HK-2 (cell line): ENCODE data around the gene ZNF664.

Source experiments
- DNase-seq: peaks from one replicate; pipeline ENCODE4 v3.0.0-alpha.2; 2018; ENCODE audit not compliant: unreplicated experiment

ZNF664 gene

DNA sequence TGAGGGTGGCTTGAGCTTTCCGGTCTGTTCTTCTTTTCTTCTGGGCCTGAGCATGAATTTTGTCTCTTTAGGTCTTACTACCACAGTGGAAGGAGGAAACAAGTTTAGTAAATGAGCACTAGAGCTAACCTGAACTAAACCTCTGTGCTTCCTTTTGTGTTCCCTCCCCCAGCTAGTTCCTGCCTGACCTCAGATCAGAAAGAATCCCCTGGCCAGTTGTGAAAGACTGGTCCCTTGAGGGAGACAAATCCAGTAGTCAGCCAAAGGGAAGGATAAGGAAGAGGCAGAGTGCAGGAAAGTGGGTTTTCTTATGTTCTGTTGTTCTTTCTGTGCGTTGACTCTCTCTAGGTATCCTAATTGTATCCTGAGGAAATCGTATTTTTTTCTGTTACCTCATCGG is 17.5 kb downstream of the ZNF664 start:
- no peak for DNase-seq

DNA sequence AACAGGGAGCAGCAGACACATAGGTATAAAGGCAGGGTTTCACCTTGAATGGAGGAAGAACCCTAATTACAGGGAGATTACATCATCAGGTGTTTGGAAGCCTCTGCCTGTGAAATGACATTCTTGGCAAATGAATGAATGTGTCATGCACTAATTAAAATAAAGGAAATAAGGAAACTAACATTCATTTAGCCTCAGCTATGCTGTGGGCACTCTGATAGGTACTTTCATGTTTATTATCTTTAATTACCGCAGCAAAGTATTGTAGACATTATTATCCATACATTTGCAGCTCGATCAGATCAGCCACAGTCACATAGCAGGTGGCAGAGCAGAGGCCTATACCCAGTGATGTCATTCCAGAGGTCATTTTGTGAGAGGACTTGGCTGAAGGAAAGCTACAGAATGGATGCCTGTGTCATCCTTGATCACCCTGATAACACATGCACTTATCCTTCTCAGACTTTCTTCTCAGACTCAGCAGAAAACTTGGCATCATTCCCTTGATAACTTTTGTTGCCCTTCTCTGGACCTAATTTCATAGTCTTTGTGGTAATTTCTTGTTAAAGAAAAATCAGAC is 18.4 kb downstream of the ZNF664 start:
- no peak for DNase-seq

DNA sequence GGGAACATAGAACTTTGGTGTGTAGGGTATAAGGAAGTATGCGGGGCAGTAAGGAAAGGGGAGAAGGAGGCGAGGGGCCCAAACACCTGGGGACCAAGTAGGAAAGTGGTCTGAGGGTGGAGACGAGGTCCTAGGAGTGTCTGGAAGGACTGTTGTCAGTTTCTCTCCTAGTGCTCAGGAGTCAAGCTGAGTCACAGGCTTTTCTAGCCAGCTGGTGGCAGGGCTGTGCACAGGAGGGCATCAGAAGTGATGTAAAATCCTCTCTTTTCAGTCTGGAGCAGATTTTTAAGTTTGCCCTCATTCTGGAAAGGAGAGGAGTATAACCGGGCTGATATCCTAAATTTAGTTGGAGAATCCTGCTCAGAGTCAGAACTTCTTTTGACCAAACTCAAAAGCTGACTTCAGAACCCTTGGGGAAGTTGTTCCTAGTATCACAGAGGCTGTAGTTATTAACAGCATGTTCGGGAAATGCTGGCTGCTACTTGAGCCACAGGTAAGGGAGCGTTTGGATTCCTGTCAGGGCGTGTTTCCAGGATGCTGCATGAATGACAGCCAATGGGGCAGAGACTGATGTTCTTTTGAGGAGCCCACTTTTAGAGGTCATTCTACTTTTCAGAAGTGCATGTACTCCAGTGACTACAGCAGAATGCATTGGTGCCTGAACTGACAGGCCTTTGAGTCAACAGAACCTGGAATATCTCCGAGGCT is 19.3 kb downstream of the ZNF664 start:
- DNase-seq, result no peak

DNA sequence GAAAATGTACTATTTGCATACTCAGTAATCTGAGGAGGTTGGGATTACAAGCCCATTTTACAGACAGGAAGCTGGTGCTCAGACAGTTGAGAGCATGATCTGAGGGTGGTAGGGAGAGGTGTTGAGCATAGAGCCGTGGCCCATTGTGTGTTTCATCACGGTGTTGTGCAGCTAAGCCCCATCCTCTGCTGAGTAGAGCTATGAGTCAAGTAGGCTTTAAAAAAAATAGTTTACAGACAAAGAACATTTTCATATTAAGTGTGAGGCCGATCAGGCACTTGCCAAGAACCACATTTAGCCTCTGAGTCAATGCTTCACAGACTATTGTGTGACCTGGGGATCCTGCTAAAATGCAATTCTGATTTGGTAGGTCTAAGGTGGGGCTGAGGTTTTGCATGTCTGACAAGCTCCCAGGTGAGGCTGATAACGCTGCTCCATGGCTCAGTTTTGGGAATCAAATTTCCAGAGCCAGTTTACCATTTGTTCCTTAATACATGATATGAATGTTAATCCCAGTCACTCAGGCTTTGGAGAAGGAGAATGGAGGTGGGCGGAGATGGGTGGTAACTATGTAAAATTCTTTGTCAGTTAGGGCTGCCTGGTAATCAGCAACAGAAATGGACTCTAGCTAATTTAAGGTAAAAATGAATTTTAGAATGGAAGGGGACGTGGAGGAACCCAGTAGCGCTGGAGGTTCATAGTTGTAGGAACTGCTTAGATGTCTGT is 22.2 kb downstream of the ZNF664 start:
- DNase-seq, result no peak

DNA sequence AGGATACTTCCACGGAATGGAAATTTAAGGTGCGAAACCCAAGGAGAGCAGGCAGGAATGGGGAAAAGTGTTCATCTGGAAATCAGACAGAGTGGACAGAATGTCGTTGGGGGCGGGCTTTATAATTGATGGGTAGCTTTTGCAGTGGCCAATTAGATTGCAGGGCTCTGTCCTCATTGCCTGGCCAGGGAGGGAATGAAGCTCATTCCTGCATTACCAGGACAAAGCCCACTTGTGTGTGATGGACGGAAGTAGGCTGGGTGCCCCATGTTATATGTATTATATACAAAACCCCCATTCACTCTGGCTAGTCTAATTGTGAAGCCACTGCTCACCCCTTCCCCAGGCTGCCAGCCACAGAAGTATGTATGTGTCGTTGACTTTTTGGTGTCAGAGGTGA is 23.6 kb downstream of the ZNF664 start:
- no peak for DNase-seq

DNA sequence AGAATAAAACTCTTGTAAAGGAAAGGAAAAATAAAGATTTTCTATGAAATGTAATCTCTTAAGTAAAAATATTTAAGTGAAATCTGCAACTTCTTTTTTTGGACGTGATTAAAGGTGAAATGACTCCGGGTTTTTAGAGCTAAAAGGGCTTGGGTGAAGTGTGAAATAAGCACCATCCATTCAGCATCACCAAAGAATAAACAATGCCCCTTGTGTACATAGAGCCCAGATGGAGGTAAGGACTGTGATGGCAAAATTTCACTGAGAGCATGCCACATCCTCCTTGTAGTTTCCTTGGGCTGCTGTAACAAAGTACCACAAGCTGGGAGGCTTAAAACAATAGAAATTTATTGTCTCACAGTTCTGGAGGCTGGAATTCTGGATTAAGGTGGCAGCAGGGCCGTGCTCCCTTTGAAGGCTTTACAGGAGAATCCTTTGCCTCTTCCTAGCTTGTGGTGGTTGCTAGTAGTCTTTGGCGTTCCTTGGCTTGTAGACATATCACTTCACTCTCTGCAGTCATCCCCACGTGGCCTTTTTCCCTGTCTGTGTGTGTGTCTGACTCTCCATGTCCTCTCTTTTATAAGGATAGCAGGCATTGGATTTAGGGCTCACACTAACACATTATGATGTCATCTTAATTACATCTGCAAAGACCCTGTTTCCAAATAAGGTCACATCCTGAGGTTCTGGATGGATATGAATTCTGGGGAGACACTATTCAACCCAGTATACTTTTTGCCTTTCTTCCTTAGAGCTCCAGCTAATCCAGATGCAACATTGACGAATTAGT is 24.2 kb downstream of the ZNF664 start:
- no peak for DNase-seq

DNA sequence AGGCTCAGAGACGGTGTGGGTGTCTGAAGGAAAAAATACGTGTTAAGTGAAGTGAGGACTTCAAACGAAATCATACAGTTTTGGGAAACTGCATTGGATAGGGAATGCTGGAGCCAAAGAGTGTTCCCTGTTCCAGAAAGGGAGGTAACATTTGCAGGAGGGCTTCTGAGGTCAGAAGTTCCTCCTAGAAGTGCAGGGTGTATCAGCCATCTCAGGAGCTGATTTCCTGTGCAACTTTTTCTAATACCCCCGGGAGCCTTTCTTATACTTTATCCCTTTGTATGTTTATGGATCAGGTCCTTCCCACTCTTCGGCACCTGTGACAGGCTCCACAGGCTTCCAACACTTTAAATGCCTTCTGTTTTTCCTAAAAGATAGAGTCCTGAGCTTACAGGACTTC is 24.9 kb downstream of the ZNF664 start:
- DNase-seq, result no peak

DNA sequence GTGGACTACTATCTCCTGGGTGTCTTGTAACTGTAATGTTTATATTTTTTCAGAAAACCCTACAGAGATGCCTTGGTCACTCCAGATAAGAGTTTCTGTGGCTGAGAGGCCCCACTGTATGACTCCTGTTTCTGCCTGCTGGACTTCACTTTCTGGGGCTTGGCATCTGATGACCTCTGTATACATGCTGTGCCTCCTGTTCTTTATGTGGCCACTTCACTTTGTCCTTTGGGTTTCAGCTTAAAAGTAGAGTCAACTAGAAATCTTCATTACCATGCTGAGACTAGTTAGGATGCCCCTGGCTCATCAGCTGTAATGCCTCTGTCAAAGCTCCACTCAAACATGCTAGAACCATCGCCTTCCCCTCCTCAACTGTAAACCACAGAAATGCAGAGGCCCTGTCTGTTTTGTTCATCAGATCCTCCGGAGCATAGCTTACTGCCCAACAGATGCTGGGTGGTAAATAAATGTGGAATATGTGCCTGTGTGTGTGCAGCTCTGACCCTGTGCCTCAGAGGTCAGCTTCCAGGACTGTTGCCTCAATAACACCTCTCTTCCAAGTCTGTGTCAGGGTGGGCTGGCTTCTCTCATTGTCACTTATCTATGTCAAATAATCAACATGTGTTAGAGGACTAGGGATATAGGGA is 25.5 kb downstream of the ZNF664 start:
- DNase-seq, result no peak

DNA sequence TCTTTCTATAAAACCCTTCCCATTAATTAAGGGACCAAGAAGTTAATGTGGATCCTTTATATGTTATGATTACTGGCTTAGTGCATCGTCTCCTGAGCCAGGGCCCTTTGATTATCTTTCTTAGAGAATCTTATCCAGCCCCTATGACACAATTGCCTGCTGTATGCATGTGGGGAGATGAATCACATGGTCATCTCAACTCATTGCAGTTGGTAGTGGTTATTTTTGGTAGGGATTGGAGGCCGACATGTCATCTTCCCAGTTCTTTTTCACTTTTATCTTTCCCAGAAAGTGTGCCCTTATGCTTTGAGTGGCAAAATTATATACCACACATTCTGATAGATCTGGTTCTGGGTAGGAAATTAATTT is 26.0 kb downstream of the ZNF664 start:
- no peak for DNase-seq

DNA sequence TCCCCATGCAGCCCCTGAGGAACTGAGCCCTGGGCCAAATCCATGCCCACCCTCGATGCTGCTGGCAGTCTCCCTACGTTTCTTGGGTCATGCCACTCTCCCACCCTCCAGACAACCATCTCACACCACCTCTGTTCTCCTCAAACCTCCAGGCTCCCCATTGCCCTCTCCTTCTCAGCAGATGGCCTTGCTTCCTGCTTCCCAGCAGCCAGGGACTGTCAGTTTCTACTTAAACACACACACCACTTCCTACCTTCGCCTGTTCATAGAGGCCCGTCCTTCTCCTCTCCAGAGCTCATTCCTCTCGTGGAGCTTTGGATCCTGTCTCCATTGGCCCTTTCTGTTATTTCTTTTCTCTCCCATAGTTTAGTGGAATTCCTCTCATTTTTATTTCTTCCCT is 27.1 kb downstream of the ZNF664 start:
- DNase-seq, result no peak

DNA sequence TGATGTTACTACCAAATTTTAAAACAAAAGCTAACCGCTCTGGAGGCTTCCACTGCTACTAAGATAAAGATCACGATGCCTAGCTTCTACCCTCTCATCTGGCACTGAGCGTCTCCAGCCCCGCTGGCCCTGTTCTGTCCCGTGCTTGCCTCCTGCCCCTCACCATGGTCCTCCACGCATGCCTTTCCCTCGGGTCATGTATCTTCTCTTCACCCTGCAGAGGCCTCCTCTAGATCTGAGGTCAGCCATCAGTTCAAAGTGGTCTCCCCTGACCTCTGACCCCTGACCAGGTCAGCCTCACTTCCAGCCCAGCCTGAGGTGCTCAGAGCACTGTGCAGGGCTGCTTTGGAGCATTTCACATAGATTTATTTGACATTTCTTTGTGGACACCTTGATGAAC is 28.3 kb downstream of the ZNF664 start:
- no peak for DNase-seq

DNA sequence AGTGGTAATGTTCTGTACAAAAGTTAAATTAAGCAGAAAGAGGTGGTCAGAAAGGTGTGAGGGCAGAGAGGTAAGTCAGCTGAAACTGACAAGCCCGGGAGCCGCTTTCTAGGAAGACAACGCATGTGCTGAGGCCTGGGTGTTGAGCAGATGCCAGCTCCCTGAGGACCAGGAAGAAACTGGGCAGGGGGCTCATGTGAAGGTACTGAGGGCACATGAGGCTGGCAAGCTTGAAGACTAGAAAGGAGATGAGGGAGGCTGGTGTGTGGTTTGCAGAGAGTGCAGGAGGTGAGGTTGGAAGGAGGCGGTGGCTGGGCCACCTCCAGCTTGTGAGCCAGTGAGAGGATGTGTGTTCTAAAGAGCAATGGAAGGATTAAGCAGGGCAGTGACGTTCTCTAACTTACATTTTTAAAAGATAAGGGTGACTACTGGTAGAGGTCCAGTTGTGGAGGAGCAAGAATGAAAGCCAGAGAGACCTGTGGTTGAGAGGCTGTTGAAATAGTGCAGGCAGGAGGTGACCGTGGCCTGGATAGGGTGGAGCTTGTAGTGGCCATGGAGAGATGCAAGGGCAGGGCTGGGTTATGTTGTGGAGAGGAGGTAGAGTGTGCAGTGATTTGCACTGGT is 29.1 kb downstream of the ZNF664 start:
- DNase-seq, result no peak

DNA sequence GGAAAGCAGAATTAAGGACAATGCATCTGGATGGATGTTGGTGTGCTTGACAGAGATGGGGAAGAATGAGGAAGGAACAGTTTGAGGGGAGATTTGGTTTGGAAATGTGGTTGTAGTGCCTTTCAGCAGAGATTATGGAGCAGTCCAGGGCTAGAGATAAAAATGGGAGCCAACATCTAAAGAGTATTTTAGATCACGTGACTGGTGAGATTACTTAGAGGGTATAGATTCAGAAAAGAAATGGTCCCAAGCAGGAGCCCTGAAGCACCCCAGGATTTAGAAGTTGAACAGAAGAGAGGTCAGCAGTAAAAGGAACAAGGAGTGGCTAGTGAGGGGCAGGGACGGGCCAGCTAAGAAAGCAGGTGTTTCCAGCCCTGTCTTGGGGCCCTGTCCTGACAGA is 29.6 kb downstream of the ZNF664 start:
- DNase-seq, result no peak

DNA sequence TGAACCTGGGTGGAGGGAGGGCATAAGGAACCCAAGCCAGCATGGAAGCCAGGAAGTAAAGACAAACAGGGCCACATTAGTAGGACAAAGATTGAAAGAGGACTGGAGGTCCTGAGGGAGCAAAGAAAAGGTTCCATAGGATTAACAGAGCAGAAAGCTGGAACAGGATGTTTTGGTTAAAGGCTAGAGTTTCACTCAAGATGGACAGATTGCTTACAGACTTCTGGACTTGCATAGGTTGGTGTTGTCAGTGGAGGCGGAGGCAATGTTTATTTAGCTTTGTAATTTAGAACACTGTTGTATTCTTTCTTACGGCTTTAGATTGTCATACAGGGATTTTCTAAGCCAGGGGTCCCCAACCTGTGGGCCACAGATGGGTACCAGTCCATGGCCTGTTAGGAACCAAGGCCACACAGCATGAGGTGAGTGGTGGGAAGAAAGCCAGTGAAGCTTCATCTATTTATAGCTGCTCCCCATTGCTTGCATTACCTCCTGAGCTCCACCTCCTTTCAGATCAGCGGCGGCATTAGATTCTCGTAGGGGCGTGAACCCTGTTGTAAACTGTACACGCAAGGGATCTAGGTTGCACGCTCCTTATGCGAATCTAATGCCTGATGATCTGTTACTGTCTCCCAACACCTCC is 31.3 kb downstream of the ZNF664 start:
- no peak for DNase-seq

DNA sequence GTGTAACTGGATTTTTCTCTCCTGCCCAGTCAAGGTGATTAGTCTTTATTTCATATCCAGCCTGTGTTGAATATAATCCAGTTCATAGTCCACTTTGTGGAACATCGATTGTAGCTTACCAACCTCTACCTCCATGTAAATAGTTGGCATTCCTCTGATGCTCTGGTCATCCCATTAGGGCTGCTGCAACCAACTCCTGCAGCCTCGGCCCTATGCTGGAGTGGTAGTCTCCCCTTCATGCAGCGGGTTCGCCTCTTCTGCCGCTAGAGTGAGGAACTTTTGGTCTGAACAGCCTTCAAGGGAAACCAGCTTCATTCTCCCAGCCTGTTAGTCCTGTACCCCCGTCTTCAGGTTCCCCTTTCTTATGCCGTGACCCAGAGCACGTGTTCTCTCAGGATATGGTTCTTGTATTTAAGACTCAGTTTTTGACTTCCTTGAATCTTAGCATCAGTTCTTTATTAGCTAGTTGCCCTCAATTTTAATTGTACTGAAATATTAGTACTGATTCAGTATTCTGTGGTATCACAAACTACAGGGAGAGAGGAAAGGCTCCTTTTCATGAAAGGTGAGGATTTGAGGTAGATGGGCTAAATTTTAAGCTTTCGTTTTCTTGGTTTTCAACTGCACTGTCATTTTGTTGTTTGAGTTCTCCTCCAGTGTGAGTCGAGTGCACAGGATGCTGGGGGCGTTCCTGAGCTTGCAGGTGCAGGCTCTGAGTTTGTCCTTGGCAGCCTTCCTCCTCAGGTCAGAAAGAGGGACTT is 33.2 kb downstream of the ZNF664 start:
- DNase-seq, result no peak

DNA sequence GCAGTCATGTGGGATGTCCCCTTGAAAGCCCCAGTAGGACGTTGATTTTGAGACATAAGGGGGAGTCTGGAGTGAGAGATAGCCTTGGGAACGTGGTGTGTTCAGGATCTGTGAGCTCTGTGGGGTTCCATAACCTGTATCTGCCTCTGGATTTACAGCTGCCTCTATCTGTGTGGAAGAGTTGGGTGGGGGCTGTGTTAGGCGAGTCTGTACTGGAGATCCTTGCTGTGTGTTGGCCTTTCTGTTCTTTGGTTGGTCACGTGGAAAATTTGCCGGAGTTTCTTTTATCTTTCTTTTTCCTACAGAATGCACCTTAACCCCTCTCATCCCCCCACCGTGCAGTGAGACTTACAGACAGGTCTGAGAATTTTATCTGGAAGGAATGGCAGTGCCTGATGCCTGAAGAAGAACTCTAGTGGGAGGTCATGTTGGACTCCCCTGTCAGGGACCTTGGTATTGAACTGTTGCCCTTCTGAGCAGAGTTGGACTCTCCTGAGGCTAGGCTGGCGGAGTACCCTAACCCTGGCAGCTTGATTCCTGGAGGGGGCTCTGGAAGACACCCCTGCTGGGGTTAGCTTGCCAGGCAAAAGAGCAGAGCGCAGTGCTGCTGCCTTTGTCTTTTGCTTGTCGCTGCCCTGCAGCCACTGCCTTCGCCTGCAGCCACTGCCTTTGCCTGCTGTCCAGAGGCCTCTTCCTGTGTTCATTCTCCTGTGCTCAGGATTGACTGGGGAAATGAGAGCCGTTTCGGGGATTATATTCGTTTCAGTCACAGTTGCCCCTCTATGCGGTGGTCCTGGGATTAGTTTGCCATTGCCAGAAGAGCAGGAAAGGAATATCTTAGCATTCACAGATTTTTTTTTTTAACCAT is 34.1 kb downstream of the ZNF664 start:
- no peak for DNase-seq

DNA sequence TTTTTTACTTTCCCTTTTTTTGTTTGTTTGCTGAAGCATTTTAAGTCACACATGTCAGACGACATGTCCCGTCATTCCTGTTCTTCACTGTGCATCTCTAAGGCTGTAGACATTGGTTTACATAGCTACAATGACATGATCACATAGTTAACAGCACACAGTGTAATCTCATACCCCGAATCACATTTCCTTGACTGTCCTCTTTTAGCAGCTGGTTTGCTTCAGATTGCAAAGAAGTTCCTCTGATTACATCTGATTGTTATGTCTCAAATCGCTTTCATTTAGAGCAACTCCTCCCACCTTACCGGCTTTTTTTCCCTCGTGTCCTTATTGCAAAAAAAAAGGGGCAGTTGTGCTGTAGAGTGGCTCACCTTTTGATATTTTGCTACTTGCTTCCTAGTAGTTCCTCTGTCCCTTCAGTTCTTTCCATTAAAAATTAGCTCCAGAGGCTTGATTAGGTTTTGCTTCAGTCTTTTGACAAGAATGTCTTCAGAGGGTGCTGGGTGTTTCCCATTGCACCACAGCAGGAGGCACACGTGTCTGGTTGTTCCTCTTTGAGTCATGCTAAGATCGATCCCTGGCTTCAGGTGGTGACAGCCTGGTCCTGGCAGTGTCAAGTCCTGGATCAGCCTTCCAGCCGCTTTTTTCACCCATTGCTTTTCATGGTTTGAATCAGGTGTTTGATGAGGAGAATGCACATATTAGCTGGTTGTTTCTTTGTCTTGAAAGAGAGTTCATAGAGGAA is 35.0 kb downstream of the ZNF664 start:
- no peak for DNase-seq

DNA sequence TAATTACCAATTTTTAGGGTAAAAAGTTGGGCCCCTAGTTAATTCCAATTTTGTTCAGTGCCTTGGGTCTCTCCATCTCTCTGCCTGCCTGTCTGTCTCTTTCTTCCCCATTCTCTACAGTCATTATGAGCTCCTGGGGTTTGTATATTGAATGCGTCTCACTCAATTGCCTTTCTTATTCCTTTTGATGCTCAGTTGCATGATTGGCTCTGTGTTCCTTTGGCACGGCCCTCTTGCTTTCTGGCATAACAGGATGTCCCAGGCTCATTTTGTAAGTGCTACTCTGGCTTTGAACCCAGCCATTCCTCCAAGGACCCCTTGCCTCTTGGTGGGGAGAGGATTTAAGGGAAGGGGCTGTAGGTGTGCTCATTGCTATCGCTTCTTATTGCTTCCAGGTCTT is 35.6 kb downstream of the ZNF664 start:
- no peak for DNase-seq

DNA sequence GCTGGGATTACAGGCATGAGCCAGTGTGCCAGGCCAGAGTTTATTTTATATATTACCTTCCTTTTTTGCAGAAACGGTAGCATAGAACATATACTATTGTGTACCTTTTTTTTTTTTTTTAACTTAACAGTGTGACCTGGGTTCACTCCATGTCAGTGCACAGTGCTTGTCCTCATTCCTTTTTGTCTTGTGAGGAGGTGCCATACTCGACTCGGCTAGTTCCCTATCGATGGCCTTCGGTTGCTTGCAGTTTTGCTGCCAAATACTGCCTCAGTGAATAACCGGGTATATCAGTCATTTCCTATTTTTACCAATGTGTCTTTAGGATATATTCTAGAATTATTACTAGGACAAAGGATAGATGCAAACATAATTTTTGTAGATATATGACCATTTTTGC is 36.8 kb downstream of the ZNF664 start:
- DNase-seq, result no peak
